RWPE1 (cell line): ENCODE measurements around the gene CDYL2.

ENCODE experiments used
- CTCF ChIA-PET: fragments of 350-600 bp; sonication (Branson Sonifier 250); formaldehyde crosslinking; extraction: SDS; loops from one replicate; lab custom pipeline; 2021; lab: Yijun Ruan, JAX
- POLR2A ChIA-PET: fragments of 400-600 bp; formaldehyde crosslinking; extraction: SDS; loops from one replicate; lab custom pipeline; 2020; ENCODE audit warnings: antibody characterized with exemption; ENCODE audit not compliant: low non-redundant PET; lab: Yijun Ruan, JAX
- DNase-seq: peaks from one replicate; pipeline ENCODE4 v3.0.0; 2012; ENCODE audit warnings: low spot score
- H3K27ac ChIP-seq: fragments of 450-650 bp; 2 replicates; pipeline ENCODE4 v1.5.1; 2017
- TF ChIP-seq, protein P1 (sequence below): fragments of 450-650 bp; conservative IDR thresholded peaks from 2 replicates; pipeline ENCODE4 v1.5.1; 2017; ENCODE audit warnings: low read depth, mild to moderate bottlenecking

Gene CDYL2

DNA sequence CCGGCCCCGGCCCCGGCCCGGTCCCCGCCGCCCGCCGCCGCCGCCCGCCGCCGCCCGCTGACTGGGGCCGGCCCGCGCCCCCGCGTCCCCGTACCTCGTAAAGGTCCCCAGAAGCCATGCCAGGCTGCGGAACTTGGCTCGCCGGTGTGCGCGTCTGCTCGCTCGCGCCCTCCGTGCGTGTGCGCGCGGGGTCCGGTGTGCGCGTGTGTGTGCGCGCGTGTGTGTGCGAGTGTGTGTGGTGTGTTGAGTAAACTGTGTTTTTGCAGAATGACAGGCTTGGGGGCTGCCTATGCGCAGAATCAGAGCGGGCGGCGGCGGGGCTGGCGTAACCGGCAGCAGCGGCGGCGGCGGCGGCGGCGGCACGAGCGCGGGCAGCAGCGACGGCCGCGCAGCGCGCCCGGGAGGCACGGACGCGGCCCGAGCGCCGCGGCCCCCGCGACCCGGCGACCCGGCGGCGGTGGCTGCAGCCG lies 307 bp downstream of the CDYL2 start:
- POLR2A ChIA-PET, result no interaction called here
- CTCF ChIA-PET, result no interaction called here
- H3K27ac ChIP-seq, result no peak overlapping the region
- TF ChIP-seq, protein P1, sequence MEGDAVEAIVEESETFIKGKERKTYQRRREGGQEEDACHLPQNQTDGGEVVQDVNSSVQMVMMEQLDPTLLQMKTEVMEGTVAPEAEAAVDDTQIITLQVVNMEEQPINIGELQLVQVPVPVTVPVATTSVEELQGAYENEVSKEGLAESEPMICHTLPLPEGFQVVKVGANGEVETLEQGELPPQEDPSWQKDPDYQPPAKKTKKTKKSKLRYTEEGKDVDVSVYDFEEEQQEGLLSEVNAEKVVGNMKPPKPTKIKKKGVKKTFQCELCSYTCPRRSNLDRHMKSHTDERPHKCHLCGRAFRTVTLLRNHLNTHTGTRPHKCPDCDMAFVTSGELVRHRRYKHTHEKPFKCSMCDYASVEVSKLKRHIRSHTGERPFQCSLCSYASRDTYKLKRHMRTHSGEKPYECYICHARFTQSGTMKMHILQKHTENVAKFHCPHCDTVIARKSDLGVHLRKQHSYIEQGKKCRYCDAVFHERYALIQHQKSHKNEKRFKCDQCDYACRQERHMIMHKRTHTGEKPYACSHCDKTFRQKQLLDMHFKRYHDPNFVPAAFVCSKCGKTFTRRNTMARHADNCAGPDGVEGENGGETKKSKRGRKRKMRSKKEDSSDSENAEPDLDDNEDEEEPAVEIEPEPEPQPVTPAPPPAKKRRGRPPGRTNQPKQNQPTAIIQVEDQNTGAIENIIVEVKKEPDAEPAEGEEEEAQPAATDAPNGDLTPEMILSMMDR, result no peak
- no peak for DNase-seq

DNA sequence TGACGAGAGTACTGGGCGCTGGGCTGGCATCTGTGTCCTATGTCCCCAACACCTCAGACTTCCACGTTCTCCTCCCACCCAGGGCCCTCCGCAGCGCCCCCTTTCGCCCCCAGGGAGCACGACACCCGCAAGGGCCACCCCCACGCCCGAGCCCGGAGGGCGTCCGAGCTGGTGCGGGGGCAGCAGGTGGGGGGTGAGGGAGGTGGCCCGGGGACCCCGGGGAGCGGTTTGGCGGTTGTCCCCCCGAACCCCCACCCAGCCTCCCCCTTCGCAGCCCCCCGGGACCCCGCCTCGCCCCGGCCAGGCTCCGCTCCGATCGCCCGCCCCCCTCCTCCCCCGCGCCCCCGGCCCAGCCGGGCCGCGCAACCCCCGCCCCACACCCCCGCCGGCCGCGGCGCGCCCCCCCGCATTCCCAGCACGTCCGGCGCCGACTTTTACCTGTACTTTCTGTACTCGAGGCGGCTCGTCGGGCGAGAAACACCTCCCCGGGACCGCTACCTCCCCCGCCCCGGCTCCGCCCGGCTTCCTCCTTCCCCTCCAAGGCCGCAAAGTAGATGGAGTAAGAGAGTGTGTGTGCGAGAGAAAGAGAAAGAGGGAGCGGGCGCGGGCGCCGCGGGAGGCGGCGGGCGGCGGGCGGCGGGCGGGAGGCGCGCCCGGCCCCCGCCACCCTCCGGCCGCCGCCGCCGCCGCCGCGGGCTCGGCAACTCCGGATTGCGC lies 901 bp downstream of the CDYL2 start:
- no peak overlapping the region for H3K27ac ChIP-seq
- ChIA-PET POLR2A (no interaction called here), CTCF (no interaction called here)
- DNase-seq, result peak; percentile 8
- TF ChIP-seq, protein P1, result no peak

DNA sequence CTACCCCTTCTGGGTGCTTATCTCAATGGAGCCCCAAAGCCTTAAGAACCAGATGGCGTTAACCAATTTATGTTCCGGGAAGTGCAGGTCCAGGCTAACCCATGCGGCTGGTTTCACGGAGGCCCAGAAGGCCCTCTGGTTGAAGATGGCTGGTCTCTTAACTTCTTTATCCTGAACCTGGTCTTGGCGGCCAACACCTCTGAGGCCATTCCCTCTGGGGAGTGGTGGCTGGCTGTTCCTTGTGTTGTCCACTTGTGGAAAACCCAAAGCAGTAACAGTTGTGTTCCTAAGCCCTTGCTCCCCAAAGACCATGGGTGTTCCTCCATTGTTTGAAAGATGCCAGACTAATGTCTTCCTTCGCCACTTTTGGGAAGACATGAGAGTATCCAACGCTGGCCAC lies 1.5 kb downstream of the CDYL2 start:
- CTCF ChIA-PET, result no interaction called here
- TF ChIP-seq, protein P1, result no peak
- DNase-seq, result no peak
- POLR2A ChIA-PET, result no interaction called here
- no peak overlapping the region for H3K27ac ChIP-seq

DNA sequence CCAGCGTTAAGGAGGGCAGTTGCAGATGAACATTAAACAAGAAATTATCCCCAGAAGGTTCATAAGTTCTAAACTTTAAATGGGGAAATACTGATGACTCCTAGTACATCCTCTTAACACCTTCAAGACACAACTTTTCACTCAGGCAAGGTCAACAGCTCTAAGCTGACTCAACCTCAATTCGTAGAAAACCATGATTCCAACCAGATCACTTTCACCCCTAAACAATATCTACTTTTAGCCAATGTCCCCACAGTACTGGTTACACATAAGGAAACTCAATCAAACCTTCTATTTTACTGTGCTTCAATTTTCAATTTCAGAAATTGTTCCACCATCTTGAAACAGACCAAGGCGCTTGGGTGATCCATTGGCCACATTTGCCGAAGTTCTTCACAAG lies 2.3 kb downstream of the CDYL2 start:
- H3K27ac ChIP-seq, result no peak overlapping the region
- no peak for DNase-seq
- ChIA-PET CTCF (no interaction called here), POLR2A (no interaction called here)
- TF ChIP-seq, protein P1, result no peak

DNA sequence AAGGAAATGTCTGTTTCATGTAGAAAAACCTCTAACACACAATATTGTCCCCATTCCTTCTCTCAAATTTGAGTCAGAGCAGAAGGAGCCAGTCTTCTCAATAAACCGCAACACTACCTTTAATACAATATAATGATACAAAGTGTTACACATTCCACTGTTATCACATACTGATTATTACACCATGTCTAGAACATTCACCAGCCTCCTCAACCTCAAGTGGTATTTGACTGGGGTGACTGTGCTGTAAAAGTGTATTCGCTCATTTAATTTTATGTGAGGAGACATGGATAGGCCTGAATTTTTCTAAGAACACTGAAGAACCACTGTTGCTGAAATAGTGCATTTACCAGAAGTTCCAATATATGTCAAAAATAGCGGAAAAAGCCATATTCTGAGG lies 10.3 kb downstream of the CDYL2 start:
- TF ChIP-seq, protein P1, result no peak
- no peak for DNase-seq
- no peak overlapping the region for H3K27ac ChIP-seq
- POLR2A ChIA-PET, result no interaction called here
- CTCF ChIA-PET, result no interaction called here

DNA sequence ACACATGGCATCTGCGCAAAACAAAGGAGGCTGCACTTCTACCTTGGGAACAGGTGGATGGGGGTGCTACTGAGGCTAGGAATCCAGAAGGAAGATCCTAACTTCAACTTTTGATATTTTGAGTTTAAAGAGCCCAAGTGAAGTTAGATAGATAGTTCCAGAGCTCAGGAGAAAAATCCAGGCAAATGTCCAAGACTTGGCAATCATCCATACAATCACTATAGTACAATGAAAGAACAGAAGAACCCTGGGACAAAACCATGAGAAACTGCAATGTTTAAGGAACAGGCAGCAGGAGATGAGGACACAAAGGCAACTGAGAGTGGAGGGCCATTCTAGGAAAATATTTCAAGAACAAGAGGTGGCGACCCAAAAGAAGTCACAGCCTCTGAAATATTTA lies 12.4 kb downstream of the CDYL2 start:
- POLR2A ChIA-PET, result no interaction called here
- CTCF ChIA-PET, result interaction anchor here (0.6 kb wide), 1 partner anchor 206 kb away, joined by 3 read pairs; no protein-coding TSS in a partner anchor

More for the DNA sequence above, 12.4 kb downstream of the CDYL2 start:
- DNase-seq, result no peak
- TF ChIP-seq, protein P1, result no peak
- no peak overlapping the region for H3K27ac ChIP-seq
